Keratinocyte (primary cell): ENCODE data around the gene SLC35E4. TPM values are rescaled to one million over a fixed set of nuclear protein-coding genes. Genes with fewer than 3 reads are reported as not detected.

Source experiments
- DNase-seq: peaks from one replicate; pipeline ENCODE4 v3.0.0-alpha.2; 2011; ENCODE audit warnings: low read depth, missing footprints, low spot score
- FAIRE-seq: peaks from 2 replicates; lab custom pipeline; 2011; peaks lifted over from hg19 to GRCh38; lab: Jason Lieb, UNC
- H2AFZ ChIP-seq: 2 replicates; pipeline ENCODE4 v1.6.0; 2012; ENCODE audit warnings: low read length, control low read depth, inconsistent platforms; ENCODE audit not compliant: control insufficient read depth
- H3K27ac ChIP-seq: 2 replicates; pipeline ENCODE4 v1.5.1; 2011; ENCODE audit warnings: low read length; ENCODE audit not compliant: control insufficient read depth, insufficient read depth
- H3K27me3 ChIP-seq: 3 replicates; pipeline ENCODE4 v1.6.0; 2011; ENCODE audit warnings: low read length; ENCODE audit not compliant: control insufficient read depth, insufficient read depth; ENCODE audit errors: extremely low read depth
- H3K36me3 ChIP-seq, 2 experiments: 2 replicates in 1 of 2; 3 replicates in 1 of 2; pipeline ENCODE4 v1.5.1; 2011; ENCODE audit warnings: low read length in 2 of 2, mild to moderate bottlenecking in 1 of 2; ENCODE audit not compliant: control insufficient read depth in 2 of 2, insufficient read depth in 2 of 2; ENCODE audit errors: extremely low read depth in 1 of 2
- H3K4me1 ChIP-seq: 3 replicates; pipeline ENCODE4 v1.5.1; 2011; ENCODE audit warnings: low read length; ENCODE audit not compliant: control insufficient read depth, insufficient read depth; ENCODE audit errors: extremely low read depth
- H3K4me2 ChIP-seq: 3 replicates; pipeline ENCODE4 v1.6.0; 2011; ENCODE audit warnings: low read depth, low read length; ENCODE audit not compliant: control insufficient read depth, insufficient read depth; ENCODE audit errors: extremely low read depth
- H3K4me3 ChIP-seq, 3 experiments: fragments of 200-600 bp in 1 of 3; sonication (generic) in 1 of 3; 2 replicates in 2 of 3; 3 replicates in 1 of 3; pipeline ENCODE4 v1.5.1; 2011 to 2016; ENCODE audit warnings: low read length in 3 of 3, mild to moderate bottlenecking in 3 of 3, control low read depth in 2 of 3, inconsistent platforms in 1 of 3, low read depth in 1 of 3, mixed read lengths in 1 of 3, mixed run types in 1 of 3, moderate library complexity in 1 of 3; ENCODE audit not compliant: control insufficient read depth in 2 of 3, insufficient read depth in 2 of 3; ENCODE audit errors: extremely low read depth in 1 of 3
- H3K79me2 ChIP-seq: 2 replicates; pipeline ENCODE4 v1.6.0; 2012; ENCODE audit warnings: low read length; ENCODE audit not compliant: control insufficient read depth, insufficient read depth
- H3K9ac ChIP-seq: 3 replicates; pipeline ENCODE4 v1.6.0; 2011; ENCODE audit warnings: low read length; ENCODE audit not compliant: control insufficient read depth, insufficient read depth; ENCODE audit errors: extremely low read depth
- H3K9me1 ChIP-seq: 3 replicates; pipeline ENCODE4 v1.6.0; 2011; ENCODE audit warnings: low read length; ENCODE audit not compliant: control insufficient read depth, insufficient read depth; ENCODE audit errors: extremely low read depth
- H3K9me3 ChIP-seq: 2 replicates; pipeline ENCODE4 v1.5.1; 2012; ENCODE audit warnings: low read depth, low read length; ENCODE audit not compliant: control insufficient read depth
- H4K20me1 ChIP-seq: 3 replicates; pipeline ENCODE4 v1.6.0; 2011; ENCODE audit warnings: low read length; ENCODE audit not compliant: control insufficient read depth, insufficient read depth; ENCODE audit errors: extremely low read depth
- CTCF ChIP-seq, 3 experiments: IDR thresholded peaks in 1 of 3; conservative IDR thresholded peaks in 1 of 3; optimal IDR thresholded peaks in 1 of 3; 2 replicates in 2 of 3; 3 replicates in 1 of 3; pipeline versions ENCODE3 to v1.5.1; 2011; ENCODE audit warnings: low read length in 3 of 3, mild to moderate bottlenecking in 3 of 3, moderate library complexity in 2 of 3, control low read depth in 1 of 3, inconsistent platforms in 1 of 3; ENCODE audit not compliant: insufficient read depth in 2 of 3; ENCODE audit errors: extremely low read depth in 1 of 3
- EZH2 ChIP-seq: IDR thresholded peaks from one replicate; pipeline ENCODE4 v1.6.1; 2012; ENCODE audit warnings: inconsistent platforms, mild to moderate bottlenecking, low read length, moderate library complexity
- dilution Hi-C: fragments of 300-500 bp; cut with MboI; formaldehyde crosslinking; loops from one replicate; pipeline ENCODE4 v1.7.0; 2020; ENCODE audit warnings: low sequenced_read_pairs; ENCODE audit not compliant: extremely low pct_ligation_motif_present
- polyA plus RNA-seq, 5 experiments: library from polyadenylated mRNA; depleted of rRNA in 3 of 5; stranded (reverse) in 3 of 5; stranded (forward) in 1 of 5; unstranded in 1 of 5; fragments of >200 nt; gene quantifications; 1 replicate in 1 of 5; 2 replicates in 3 of 5; 3 replicates in 1 of 5; pipeline versions ENCODE4 v1.2.1 to v1.2.3, GENCODE V29; 2011 to 2012; ENCODE audit warnings: missing spikeins in 2 of 5, low read depth in 1 of 5, low replicate concordance in 1 of 5

The SLC35E4 gene
- polyA plus RNA-seq, 1 donor (not counting 4 experiments of a cell fraction or from before 2014, with no cell fraction given): 2.3 TPM

- FAIRE-seq (no peak), DNase-seq (no peak)
- H3K27me3 ChIP-seq: no peaks in the 10 kb centered on the region
- no peak overlapping the region for H3K4me3 ChIP-seq
- H3K9me1 ChIP-seq: no peaks in the 10 kb centered on the region
- TF ChIP-seq CTCF (optimal IDR thresholded peaks at IDR 0.05 in 1 of 3, IDR thresholded peaks at IDR 0.05 in 1 of 3, conservative IDR thresholded peaks at IDR 0.05 in 1 of 3; ENCODE audit: extremely low read depth in 1 of 3, insufficient read depth in 2 of 3, low read length in 3 of 3) (peak; percentile 36 to 50 (median 39)), EZH2 (no peak)
- no peak overlapping the region for H3K27ac ChIP-seq
- H3K9me3 ChIP-seq: no peaks in the 10 kb centered on the region
- no peaks in the 10 kb centered on the region for H3K36me3 ChIP-seq
- H3K9ac ChIP-seq: no peak overlapping the region
- peaks cover 11% of the 10 kb centered on the region for H3K4me1 ChIP-seq
- H3K79me2 ChIP-seq: no peaks in the 10 kb centered on the region
- dilution Hi-C loops: no loop called here
- no peaks in the 10 kb centered on the region for H4K20me1 ChIP-seq
- no peak overlapping the region for H3K4me2 ChIP-seq
- no peak overlapping the region for H2AFZ ChIP-seq
Measured at GRCh38 chr22:30602049-30602448, 33.5 kb upstream of the SLC35E4 start.

- Histone ChIP-seq H3K4me1 (peaks cover 17% of the 10 kb centered on the region), H3K9ac (no peak overlapping the region), H3K36me3 (no peaks in the 10 kb centered on the region), H3K4me2 (no peak overlapping the region), H3K4me3 (no peak overlapping the region), H3K79me2 (no peaks in the 10 kb centered on the region), H3K9me1 (no peaks in the 10 kb centered on the region), H2AFZ (no peak overlapping the region), H3K27ac (no peak overlapping the region), H3K9me3 (no peaks in the 10 kb centered on the region), H3K27me3 (no peaks in the 10 kb centered on the region), H4K20me1 (no peaks in the 10 kb centered on the region)
- DNase-seq (no peak), FAIRE-seq (no peak)
- dilution Hi-C loops: no loop called here
- no peak for TF ChIP-seq EZH2
- TF ChIP-seq CTCF (optimal IDR thresholded peaks at IDR 0.05 in 1 of 3, IDR thresholded peaks at IDR 0.05 in 1 of 3, conservative IDR thresholded peaks at IDR 0.05 in 1 of 3; ENCODE audit: extremely low read depth in 1 of 3, insufficient read depth in 2 of 3, low read length in 3 of 3): no peak
Measured at GRCh38 chr22:30603801-30604200, 31.8 kb upstream of the SLC35E4 start.
